ENCODE measurements around the gene MAGEA4. TPM values are rescaled to one million over a fixed set of nuclear protein-coding genes. Genes with fewer than 3 reads are reported as not detected.

The MAGEA4 gene
- polyA plus RNA-seq, 3 donors = not detected

GRCh38 chrX:151889421-151889820, 23.3 kb upstream of the MAGEA4 start:
- Mint-ChIP-seq H3K36me3 (no peaks in the 10 kb centered on the region), H3K9me3 (peaks cover 0 to 8% (median 4%) of the 10 kb centered on the region in 7 donors), H3K4me3 (no peak overlapping the region), H3K27me3 (ENCODE audit: low read depth in 3 of 3) (peaks cover 0 to 1% (median 1%) of the 10 kb centered on the region in 3 donors), H3K27ac (no peak overlapping the region), H3K4me1 (no peaks in the 10 kb centered on the region)
- H4K20me1 ChIP-seq (ENCODE audit: insufficient read depth, low read length) = no peaks in the 10 kb centered on the region
- H2AFZ ChIP-seq (ENCODE audit: insufficient read depth, low read depth, low read length, poor library complexity, severe bottlenecking) = no peak overlapping the region
- no peaks in the 10 kb centered on the region for H3K27me3 ChIP-seq (ENCODE audit: control insufficient read depth in 2 of 2, insufficient read depth in 2 of 2, low read length in 2 of 2)
- H3K27ac ChIP-seq (ENCODE audit: low read depth in 1 of 2, low read length in 2 of 2) = no peak overlapping the region
- no CpG with 5 or more reads among the region's 2 CpGs for WGBS (ENCODE audit: insufficient coverage)
- H3K4me2 ChIP-seq (replicated peaks; ENCODE audit: extremely low read depth, low read length, poor library complexity, severe bottlenecking) = no peak overlapping the region
- TF ChIP-seq, protein P1, sequence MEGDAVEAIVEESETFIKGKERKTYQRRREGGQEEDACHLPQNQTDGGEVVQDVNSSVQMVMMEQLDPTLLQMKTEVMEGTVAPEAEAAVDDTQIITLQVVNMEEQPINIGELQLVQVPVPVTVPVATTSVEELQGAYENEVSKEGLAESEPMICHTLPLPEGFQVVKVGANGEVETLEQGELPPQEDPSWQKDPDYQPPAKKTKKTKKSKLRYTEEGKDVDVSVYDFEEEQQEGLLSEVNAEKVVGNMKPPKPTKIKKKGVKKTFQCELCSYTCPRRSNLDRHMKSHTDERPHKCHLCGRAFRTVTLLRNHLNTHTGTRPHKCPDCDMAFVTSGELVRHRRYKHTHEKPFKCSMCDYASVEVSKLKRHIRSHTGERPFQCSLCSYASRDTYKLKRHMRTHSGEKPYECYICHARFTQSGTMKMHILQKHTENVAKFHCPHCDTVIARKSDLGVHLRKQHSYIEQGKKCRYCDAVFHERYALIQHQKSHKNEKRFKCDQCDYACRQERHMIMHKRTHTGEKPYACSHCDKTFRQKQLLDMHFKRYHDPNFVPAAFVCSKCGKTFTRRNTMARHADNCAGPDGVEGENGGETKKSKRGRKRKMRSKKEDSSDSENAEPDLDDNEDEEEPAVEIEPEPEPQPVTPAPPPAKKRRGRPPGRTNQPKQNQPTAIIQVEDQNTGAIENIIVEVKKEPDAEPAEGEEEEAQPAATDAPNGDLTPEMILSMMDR (IDR thresholded peaks at IDR 0.05) = no peak
- H3K4me3 ChIP-seq (replicated peaks in 1 of 3; ENCODE audit: low read depth in 2 of 3, low read length in 3 of 3) = no peak overlapping the region
- DNase-seq = no peak
- intact Hi-C loops (cut with micrococcal nuclease) = no loop called here
- H3K9me3 ChIP-seq (replicated peaks in 1 of 2; ENCODE audit: control insufficient read depth in 1 of 2, insufficient read depth in 1 of 2, low read length in 2 of 2) = peaks cover 7% of the 10 kb centered on the region in 2 donors
- no peaks in the 10 kb centered on the region for H3K4me1 ChIP-seq (ENCODE audit: control insufficient read depth in 1 of 2, insufficient read depth in 2 of 2, low read length in 2 of 2)
- H3K79me2 ChIP-seq (ENCODE audit: insufficient read depth, low read length) = no peaks in the 10 kb centered on the region
- H3K9ac ChIP-seq (ENCODE audit: insufficient read depth, low read length, poor library complexity, severe bottlenecking) = no peak overlapping the region
- H3K36me3 ChIP-seq (replicated peaks in 1 of 2; ENCODE audit: control insufficient read depth in 1 of 2, insufficient read depth in 2 of 2, low read length in 2 of 2) = no peaks in the 10 kb centered on the region

- Histone ChIP-seq H3K9ac (ENCODE audit: insufficient read depth, low read length, poor library complexity, severe bottlenecking) (no peak overlapping the region), H3K79me2 (ENCODE audit: insufficient read depth, low read length) (no peaks in the 10 kb centered on the region), H3K36me3 (replicated peaks in 1 of 2; ENCODE audit: control insufficient read depth in 1 of 2, insufficient read depth in 2 of 2, low read length in 2 of 2) (no peaks in the 10 kb centered on the region), H4K20me1 (ENCODE audit: insufficient read depth, low read length) (no peaks in the 10 kb centered on the region), H2AFZ (ENCODE audit: insufficient read depth, low read depth, low read length, poor library complexity, severe bottlenecking) (no peak overlapping the region), H3K27ac (ENCODE audit: low read depth in 1 of 2, low read length in 2 of 2) (no peak overlapping the region), H3K4me2 (replicated peaks; ENCODE audit: extremely low read depth, low read length, poor library complexity, severe bottlenecking) (no peak overlapping the region), H3K9me3 (replicated peaks in 1 of 2; ENCODE audit: control insufficient read depth in 1 of 2, insufficient read depth in 1 of 2, low read length in 2 of 2) (no peaks in the 10 kb centered on the region), H3K27me3 (ENCODE audit: control insufficient read depth in 2 of 2, insufficient read depth in 2 of 2, low read length in 2 of 2) (no peaks in the 10 kb centered on the region), H3K4me3 (replicated peaks in 1 of 3; ENCODE audit: low read depth in 2 of 3, low read length in 3 of 3) (no peak overlapping the region), H3K4me1 (ENCODE audit: control insufficient read depth in 1 of 2, insufficient read depth in 2 of 2, low read length in 2 of 2) (no peaks in the 10 kb centered on the region)
- no peak for DNase-seq
- intact Hi-C loops (cut with micrococcal nuclease) = no loop called here
- H3K4me3 Mint-ChIP-seq = no peak overlapping the region
- no peak overlapping the region for H3K27ac Mint-ChIP-seq
- TF ChIP-seq, protein P1 (IDR thresholded peaks at IDR 0.05) = no peak
- 75% methylated on average over 2 of the region's 5 CpGs for WGBS (ENCODE audit: insufficient coverage)
- H3K9me3 Mint-ChIP-seq = peaks cover 0 to 6% (median 0%) of the 10 kb centered on the region in 7 donors
- H3K36me3 Mint-ChIP-seq = no peaks in the 10 kb centered on the region
- H3K27me3 Mint-ChIP-seq (ENCODE audit: low read depth in 3 of 3) = peaks cover 0 to 4% (median 3%) of the 10 kb centered on the region in 3 donors
- no peaks in the 10 kb centered on the region for H3K4me1 Mint-ChIP-seq
Observed at GRCh38 chrX:151896734-151897474, 15.8 kb upstream of the MAGEA4 start.

Measured in CD14-positive monocyte (primary cell).